Adrenal gland (tissue), 5 donors: Measurements from ENCODE around the gene RBM5.

Source experiments
- CTCF ChIP-seq, 6 experiments: fragments of 450-650 bp in 4 of 6; fragments of 200-600 bp in 2 of 6; sonication (generic) in 1 of 6; IDR thresholded peaks; 1 replicate in 5 of 6; 2 replicates in 1 of 6; pipeline versions ENCODE4 v1.5.1 to v1.8.0; 2016 to 2021; ENCODE audit warnings: antibody characterized with exemption in 6 of 6, mild to moderate bottlenecking in 2 of 6, moderate library complexity in 1 of 6
- POLR2A ChIP-seq, 2 donors: fragments of 450-650 bp; IDR thresholded peaks; one replicate each; pipeline ENCODE4 v1.6.1; 2017; ENCODE audit warnings: antibody characterized with exemption in 2 of 2, mild to moderate bottlenecking in 2 of 2, moderate library complexity in 1 of 2
- donor health status: DM: no; HTN: no; CAD: no.

- TF ChIP-seq CTCF (IDR thresholded peaks at IDR 0.05), result no peak
- TF ChIP-seq POLR2A (IDR thresholded peaks at IDR 0.05), result no peak
These were observed 29.5 kb downstream of the RBM5 start for GRCh38 chr3:50118237-50118636.
